Hematopoietic multipotent progenitor cell treated with erythropoietin and hydrocortisone succinate and interleukin-3 and kit ligand, for 15 days (in vitro differentiated cells): ENCODE measurements around the gene ARHGEF19.
"Not testable (repeated sequence)": the region's sequence is repeated elsewhere in the genome, so short reads cannot be mapped to it uniquely, and the experiment has no call there.

ENCODE experiments used
- DNase-seq: peaks from one replicate; pipeline ENCODE4 v3.0.0-alpha.2; 2015; ENCODE audit warnings: low spot score

ARHGEF19 gene

GRCh38 chr1:16180291-16180824 lies 32.1 kb downstream of the ARHGEF19 start:
- no peak for DNase-seq

DNA sequence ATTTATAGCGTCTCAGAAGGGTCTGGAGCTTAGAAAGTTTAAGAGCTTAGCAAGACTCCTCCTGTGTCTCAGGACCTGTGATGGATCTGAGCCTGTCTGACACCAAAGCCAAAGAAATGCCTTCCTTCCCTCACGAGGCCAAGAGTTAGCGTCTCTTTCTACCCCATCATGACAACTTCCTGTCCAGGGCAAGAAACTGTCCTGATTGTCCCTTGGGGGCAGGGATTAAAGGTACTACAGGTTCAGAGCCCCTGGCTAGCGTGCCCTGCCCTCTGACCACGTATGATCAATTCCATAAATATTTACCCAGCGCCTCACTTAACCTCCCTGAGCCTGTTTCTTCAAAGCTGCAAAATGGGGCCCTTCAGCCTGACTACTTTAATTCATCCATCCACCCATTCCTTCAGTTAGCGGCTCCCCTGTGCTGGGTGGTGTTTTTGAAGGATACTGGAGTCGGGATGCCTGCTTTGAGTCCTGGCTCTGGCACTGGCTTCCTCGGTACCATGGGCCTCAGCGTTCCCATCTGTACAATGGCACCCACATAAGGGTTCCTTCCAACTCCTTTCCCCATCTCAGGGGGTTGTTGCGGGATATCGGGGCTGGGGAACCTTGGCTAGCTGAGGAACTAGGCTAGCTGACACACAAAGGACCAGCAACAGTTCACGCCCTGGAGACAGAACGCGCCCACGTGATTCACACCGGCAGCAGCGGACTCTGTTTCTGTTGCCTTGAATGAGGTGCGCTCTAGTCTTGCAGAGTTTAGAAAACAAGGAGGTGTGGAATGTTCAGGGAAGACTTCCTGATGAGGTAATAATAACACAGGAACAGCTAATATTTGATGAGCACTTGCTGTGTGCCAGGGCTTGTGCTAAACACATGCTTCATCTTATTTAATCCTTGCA lies 33.6 kb downstream of the ARHGEF19 start:
- DNase-seq: no peak

DNA sequence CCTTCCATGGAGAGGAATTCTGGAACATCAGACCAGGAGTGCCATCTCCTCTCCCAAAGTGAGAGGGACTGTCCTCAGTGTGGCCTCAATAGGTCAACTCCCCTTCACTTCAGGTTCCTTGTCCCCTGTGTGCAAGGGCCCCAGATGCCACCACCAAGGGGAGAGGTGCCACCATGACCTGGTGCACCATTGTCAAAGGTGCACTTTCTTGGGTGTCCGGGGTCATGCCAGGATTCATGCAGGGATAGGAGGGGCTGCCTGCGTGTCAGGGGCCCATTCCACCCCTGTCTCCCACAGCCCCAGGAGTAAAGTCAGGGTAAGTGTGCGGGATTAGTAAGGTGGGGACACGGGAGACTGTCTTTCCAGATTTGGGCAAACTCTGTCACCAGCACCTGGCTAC lies 35.1 kb downstream of the ARHGEF19 start:
- DNase-seq: no peak

GRCh38 chr1:16176653-16177052 lies 35.8 kb downstream of the ARHGEF19 start:
- no peak for DNase-seq

- DNase-seq: no peak
Measured at GRCh38 chr1:16175610-16176553, 36.6 kb downstream of the ARHGEF19 start.

DNA sequence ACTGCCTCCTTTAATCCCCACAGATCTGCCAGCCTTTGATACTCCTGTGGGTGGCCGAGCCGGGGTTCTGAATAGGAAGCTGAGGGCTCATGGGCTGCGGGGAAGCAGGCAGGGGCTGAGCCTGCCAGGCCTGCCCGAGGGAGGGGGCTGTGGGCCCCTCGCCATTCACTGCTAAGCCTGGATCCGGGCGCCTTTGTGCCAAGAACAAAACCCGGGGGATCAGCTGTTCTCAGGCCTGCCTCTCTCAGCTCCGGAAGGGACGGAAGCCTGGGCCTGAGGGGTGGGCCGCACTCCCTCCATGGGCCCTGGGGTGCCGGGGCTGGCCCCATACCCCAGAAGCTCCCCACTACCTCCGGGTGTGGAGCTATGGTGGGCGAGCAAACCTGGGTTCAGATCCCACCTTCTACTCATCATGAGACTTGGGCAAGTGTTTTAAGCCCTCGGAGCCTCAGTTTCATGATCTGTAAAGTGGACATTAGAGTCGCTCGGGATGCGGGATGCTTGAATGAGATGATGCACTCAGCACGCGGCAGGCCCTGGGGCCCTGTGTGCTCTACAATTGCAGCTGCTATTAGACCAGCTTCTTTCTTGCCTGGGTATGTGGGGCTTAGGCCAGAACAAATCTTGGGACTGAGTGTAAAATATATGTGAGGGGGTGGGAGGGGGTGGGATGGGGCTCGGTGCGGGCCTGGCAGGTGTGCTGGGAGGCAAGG lies 37.4 kb downstream of the ARHGEF19 start:
- DNase-seq: no peak

DNA sequence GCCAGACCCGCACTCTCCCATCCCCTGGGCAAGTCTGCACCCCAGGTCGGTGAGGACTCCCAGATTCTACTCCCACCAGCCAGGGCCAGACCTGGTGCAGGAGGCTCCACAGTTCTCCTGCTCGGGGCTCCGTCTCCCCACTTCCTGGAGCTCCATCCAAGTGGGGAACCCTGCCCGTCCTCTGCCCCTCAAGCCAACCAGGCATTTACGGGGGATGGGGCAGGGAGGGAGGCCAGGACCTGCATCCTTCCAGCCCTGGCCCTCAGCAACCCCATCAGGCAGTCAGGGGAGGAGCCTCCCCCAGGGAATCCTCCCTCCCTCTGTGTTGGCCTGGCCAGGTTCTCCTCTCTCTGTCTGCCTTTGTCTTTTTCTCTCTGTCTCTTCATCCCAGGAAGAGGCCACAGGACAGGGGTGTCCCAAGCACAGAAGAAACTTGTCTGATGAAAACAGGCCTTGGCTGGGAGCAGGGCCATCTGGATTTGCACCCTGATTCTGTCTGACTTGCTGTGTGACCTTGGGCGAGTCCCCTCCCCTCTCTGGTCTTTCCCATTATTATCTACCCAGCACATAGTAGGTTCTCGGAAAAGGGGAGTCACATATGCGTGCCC lies 38.1 kb downstream of the ARHGEF19 start:
- no peak for DNase-seq

DNA sequence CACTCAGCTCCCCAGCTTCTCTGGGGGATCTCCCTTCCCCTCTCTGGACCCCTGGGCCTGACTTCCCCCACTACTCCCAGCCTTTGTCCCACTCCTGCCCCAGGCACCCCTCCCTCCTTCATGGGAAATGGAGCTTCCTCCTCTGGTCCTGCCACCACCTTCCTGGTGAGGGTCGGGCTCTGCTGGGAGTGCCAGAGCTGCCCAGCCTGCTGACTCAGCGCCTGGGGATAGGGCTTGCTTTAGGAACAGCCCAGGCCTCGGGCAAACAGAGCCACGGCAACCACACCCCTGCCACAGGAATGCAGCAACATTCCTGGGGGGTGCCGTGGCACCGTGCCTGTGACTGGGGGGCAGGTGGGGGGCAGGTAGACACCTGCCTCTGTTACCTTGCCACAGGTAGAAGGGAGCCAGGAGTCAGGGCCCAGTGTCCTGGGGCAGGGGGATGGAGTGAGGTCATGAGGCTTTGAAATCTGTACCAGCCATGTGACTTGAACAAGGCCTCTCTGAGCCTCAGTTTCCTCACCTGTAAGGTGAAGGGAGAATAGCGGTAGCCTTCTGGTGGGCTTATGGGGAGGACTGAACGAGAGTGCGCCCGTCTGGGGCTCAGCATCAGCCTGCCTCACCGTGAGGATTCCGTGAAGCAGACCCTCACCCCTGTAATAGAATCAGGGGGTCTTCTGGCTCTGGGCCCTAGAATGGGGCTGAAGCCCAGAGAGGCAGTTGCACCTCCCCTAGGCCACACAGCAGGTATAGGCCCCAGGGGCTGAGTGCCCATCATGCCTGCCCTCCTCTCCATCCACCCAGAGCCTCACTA lies 38.8 kb downstream of the ARHGEF19 start:
- no peak for DNase-seq

DNA sequence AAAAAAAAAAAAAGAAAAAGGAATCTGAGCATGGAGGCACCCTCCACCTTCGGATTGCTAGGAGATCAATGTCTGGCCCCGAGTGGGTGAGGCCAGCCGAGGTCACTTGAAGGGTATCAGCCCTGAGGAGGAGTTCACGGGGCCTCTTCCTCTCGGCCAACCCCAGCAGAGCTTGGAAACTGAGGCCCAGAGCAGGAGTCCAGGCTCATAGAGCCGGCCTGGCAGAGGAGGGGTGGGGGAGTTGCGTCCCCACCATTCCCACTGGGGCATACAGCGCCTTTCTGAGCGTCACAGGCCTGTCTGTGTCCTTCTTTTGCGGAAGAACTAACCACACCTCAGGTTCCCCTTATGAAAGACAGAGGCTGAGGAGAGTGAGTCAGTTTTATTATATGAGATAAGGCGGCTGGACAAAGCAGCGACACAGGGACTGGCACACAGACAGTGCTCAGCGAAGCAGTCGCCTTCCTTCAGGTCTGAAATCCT lies 39.4 kb downstream of the ARHGEF19 start:
- no peak for DNase-seq

DNA sequence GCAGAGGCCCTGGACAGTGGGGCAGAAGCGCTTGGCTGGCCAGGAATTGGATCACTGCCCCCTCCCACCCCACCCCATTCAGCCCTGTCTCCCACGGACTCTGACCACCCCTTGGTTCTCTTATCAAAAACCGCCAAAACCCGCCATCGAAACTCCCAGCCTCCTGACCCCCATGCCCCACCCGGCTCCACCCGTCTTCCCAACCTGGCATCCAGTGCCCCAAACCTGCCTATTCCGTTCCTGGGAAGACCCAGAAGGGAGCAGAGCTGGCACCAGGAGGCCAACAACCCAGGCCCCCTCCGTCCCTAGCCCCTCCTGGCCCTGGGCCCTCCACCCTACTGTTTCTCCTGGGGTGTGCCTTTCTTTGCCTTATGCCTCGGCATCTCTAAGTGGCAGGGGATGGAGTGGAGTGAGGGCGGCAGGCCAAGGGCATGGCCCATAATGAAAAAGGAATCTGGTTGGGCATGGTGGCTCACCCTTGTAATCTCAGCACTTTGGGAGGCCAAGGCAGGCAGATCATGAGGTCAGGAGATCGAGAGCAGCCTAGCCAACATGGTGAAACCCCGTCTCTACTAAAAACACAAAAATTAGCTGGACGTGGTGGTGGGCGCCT lies 40.1 kb downstream of the ARHGEF19 start:
- DNase-seq: no peak

DNA sequence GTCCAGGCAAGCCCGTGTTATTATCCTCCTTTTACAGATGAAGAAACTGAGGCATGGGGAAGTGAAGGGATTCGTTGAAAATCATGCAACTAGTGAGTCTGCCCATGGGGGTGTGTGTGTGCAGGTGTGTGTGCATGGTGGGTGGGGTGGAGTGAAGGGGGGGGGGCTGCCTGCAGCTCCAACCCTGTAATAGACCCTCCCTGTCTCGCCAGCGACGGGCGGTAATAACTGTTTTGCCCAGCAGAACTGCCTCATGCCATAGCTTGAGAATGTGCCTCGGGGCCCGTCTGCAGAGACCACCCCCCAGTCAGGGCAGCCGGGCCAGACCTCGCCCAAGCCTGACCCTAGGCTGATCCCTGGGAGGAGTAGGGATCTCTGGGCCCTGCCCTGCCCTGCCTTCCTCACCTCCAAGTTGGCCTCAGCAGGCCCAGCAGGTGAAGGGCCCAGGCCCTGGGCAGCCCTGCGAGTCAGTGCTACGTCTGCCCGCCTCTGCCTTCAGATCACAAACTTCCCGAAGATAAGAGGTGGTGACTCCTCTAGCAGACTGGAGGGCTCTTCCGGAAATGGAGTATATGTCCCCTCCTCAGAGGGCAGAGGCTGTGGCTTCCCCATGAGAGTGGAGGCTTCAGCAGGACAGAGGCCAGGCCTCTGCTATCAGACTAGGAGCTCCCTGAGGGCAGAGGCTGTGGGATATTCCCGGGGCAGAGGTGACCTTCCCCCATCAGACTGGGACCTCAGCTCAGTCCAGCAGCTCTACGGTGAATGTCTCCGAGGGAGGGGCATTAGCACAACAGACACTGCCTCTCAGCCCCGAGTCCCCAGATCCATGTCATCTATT lies 40.9 kb downstream of the ARHGEF19 start:
- no peak for DNase-seq

DNA sequence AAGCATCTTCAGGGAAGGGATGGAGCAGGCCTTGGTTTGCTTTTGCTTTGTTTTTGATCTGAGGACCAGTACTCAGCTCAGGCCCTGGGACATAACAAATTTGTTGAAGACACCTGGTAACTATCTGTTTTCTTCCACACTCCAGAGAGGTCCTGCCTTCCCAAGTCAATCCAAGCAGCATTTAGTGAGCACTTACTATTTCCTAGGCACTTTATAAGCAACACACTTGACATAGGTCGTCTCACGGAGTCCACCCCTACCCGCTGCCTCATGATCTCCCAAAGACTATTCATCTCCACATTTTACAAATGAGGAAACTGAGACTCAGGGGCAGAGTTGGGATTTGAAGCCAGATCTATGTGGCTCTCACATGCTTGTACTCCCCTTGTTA lies 42.2 kb downstream of the ARHGEF19 start:
- DNase-seq: no peak

GRCh38 chr1:16168622-16169360 lies 43.7 kb downstream of the ARHGEF19 start:
- DNase-seq: no peak

DNA sequence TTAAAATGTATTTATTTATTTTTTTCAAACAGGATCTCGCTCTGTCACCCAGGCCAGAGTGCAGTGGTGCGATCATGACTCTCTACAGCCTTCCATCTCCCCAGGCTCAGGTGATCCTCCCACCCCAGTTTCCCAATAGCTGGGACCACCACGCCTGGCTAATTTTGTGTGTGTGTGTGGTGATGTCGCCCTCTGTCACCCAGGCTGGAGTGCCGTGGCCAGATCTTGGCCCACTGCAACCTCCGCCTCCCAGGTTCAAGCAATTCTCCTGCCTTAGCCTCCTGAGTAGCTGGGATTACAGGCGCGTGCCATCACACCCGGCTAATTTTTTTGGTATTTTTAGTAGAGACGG lies 44.3 kb downstream of the ARHGEF19 start:
- not testable (repeated sequence) for DNase-seq

DNA sequence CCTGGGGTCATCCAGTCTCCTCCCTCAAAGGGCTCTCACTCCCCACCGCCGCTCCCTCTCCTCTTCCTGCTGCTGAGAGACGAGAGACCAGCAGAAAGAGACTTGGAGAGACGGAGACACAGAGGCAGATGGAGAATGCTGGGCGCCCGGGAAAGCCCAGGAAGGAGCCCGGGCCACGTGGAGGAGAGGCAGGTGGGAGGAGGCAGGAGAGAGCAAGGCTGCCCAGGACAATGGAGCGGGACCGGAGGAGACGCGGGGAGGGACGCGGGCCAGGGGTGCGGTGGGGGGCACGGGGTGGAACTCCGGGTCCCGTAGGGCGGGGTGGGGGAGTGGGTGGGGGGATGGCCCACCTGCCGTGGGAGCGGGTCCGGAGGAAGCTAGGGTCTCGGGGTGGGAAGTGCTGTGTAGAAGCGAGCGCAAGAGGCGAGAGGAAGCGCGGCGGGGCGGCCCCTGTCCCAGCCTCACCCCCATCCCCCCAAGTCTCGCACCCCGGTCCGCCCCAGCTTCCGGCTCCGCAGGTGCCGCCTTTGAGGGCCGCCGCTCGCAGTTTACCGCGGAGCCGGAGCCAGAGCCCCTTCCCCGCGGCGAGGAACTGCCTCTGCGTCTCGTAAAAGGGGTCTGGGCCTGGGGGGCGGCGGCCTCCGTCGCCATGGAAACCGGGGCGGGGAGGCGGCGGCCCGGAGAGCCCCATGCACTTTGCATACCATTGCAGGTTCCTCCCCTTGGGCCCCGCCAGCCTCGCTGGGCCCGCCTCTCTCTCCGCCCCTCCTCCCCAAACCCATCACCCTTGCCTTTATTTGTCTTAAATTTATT lies 44.9 kb downstream of the ARHGEF19 start:
- DNase-seq: no peak

GRCh38 chr1:16166117-16166516 lies 46.3 kb downstream of the ARHGEF19 start:
- no peak for DNase-seq

- DNase-seq: no peak
Measured at GRCh38 chr1:16165548-16165947, 46.9 kb downstream of the ARHGEF19 start.

- DNase-seq: no peak
Measured at GRCh38 chr1:16165073-16165364, 47.4 kb downstream of the ARHGEF19 start.
